GM19193 (cell line): ENCODE data around the gene NDRG2.

Source experiments
- POLR2A ChIP-seq: IDR thresholded peaks from 4 replicates; pipeline ENCODE4 v1.6.1; 2011; ENCODE audit not compliant: insufficient read depth, insufficient read length; ENCODE audit errors: extremely low read depth

Gene NDRG2

GRCh38 chr14:21026274-21026987 lies 1.6 kb upstream of the NDRG2 start:
- TF ChIP-seq POLR2A, result no peak

GRCh38 chr14:21025371-21026273 lies 761 bp upstream of the NDRG2 start:
- no peak for TF ChIP-seq POLR2A

GRCh38 chr14:21023817-21024584 lies 860 bp downstream of the NDRG2 start:
- no peak for TF ChIP-seq POLR2A

GRCh38 chr14:21023174-21023573 lies 1.7 kb downstream of the NDRG2 start:
- TF ChIP-seq POLR2A, result no peak

- no peak for TF ChIP-seq POLR2A
Measured at GRCh38 chr14:21022686-21023085, 2.2 kb downstream of the NDRG2 start.

DNA sequence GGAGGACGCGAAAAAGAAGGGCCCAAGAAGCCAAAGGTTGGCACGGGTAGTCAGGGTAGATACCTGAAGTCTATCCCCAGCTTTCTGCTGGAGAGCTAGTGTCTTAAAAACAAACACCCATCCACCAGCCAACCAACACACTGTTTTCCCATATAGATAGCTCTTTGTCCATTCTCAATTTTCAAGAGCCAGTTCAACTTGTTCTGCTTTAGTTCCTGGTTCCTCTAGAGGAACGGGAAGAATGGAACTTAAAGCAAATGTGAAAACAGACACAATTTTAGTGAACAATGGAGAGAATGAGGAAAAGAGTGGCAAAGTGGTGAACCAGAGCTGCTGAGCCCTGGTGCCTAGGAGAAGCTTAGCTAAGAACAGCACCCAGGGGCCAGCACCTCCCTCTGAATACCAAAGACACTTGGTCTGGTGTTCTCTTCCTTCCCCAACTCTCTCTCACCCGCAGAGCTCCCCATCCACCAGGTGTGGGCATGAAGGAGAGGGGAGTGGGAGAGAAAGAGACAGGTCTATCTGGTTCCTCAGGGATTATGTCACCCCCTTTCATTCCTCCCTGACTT lies 3.8 kb downstream of the NDRG2 start:
- TF ChIP-seq POLR2A, result no peak

DNA sequence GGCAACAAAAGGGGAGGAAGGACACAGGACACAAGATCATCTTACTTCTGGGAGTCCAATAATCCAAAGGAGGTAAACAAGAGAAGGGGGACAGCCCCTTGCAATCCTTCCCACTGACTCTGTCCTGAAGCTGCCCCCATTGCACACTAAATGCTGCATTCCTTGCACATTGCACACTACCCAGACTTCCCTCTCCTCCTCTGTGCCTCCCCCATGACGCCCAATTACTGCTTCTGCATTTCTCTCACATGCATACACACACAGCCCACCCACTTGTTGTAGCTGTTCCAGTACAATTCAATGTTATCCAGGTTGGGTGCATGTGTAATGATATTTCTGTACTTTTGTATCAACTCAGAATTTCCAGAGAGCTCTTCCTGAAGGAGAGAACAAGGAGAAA lies 5.5 kb downstream of the NDRG2 start:
- no peak for TF ChIP-seq POLR2A

GRCh38 chr14:21018781-21019180 lies 6.1 kb downstream of the NDRG2 start:
- no peak for TF ChIP-seq POLR2A

DNA sequence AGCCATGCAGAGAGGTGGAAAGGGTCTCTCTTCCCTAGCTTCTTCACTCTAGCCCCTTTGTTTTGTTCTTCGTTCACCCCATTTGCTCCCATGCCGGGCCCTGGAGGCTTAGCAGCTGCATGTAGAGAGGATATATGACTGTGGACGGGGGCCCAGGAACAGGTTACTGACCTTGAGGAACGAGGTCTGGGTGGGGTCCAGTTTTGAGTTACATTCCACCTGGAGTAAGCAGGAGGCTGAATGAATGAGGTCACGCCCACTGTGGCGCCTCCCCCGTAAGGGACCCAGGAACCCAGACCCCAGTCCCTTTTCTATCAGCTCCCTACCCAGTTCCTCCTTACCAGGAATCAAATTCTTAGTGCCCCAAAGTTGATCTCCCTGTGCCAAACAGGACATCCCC lies 6.6 kb downstream of the NDRG2 start:
- TF ChIP-seq POLR2A, result no peak

DNA sequence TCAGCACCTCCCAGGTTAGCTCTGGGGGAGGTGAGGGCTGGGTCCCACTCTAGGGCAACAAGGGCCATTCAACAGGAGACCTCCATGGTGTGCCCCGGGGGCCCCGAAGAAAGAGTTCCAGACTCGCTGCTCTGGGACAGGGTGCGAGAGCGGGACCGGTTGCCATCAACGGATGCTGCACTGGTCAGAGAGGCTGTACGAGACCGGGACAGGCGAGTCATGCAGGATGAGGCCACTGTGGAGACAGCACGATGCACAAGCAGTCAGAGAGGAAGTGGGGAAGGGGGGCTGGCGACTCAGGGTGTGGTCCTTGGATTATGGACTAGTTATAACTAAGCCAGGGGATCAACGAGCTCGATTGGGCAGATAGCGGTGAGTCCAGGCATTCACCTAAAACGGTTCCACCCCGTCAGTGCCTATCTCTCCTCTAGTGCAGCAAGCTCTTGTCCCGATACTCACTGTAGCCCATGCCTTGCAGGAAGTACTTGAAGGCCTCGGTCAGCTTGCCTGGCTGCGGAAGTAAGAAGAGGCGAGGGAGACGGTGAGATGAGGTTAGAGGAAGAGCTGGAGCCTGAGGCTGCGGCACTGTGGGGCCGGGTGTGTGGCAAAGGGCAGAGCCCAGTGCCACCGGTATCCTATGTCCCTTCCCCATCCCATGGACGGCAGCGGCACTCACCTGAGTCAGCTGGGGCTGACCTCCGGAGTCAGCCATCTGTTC lies 7.2 kb downstream of the NDRG2 start:
- no peak for TF ChIP-seq POLR2A

DNA sequence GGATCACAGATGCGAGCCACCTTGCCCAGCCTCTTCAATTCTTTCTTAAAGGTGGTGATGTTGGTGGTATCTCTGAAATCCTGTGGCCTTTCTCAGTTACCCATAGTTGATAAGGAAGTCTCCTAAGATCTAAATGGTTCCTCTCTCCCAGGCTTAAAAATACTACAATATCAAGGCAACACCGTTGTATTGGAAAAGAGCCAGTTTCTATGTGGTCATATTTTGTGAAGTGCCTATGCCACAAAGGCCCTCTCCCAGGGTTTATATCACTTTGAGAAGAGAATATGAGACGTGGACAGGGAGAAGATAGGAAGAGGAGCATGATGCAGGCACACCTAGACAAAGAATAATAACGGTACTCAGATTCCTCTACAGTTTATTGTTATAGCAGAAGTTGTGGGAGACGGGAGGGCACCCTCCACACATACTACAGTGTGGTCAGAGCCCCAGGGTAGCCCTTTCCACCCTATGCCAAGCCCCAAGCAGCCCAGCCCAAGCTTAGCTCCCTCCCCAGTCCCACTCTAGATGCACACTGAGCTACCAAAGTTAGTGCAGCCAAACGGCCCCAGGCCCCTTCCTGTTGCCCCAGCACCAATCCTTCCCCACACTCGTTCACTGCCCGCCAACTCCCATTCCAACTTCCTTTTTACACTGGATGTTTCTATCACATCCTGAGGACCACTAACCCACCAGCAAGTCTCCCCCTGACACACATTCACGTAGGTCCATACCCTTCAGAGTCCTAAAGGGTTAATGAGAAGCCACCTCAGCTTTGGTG lies 8.3 kb downstream of the NDRG2 start:
- no peak for TF ChIP-seq POLR2A

- no peak for TF ChIP-seq POLR2A
Measured at GRCh38 chr14:21015312-21015711, 9.5 kb downstream of the NDRG2 start.

DNA sequence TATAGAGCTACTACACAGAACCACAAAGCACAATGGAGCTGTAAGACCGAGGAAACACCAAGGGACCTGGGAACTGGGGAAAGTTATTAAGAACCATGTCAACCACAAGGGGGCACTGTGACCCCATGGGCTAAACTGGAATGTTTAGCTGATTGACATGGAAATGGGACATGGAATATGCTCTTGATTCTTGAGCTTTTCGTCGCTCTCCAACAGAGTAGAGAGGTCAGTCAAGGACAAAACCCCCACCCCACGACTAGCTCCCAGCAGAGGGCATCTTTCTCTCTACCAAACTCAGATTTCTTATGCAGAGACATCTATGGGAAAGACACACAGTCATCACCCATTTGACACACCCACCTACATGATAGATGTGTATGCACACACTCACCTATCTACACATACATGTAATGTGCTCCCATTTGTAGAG lies 10.1 kb downstream of the NDRG2 start:
- TF ChIP-seq POLR2A, result no peak
